Gastroesophageal sphincter (tissue), 4 donors: ENCODE data around the gene OR2V1. TPM values are rescaled to one million over a fixed set of nuclear protein-coding genes. Genes with fewer than 3 reads are reported as not detected.
"Not testable (repeated sequence)": the region's sequence is repeated elsewhere in the genome, so short reads cannot be mapped to it uniquely, and the experiment has no call there.

Experiments used
- ATAC-seq: fragments of 150-250 bp; one replicate; pipeline ENCODE4 v1.9.1; 2016; ENCODE audit warnings: mild to moderate bottlenecking, moderate library complexity
- H3K27ac ChIP-seq, 4 donors: fragments of 200-600 bp; sonication (generic) in 3 of 4; 1 replicate in 3 of 4; 2 replicates in 1 of 4; pipeline ENCODE4 v1.5.1; 2016 to 2019
- H3K27me3 ChIP-seq: fragments of 200-600 bp; sonication (generic); one replicate; pipeline ENCODE4 v1.5.1; 2019
- H3K36me3 ChIP-seq, 2 donors: fragments of 200-600 bp; sonication (generic); one replicate each; pipeline ENCODE4 v1.5.1; 2019; ENCODE audit warnings: control low read depth in 1 of 2
- H3K4me1 ChIP-seq, 3 donors: fragments of 200-600 bp; sonication (generic); 1 replicate in 2 of 3; 2 replicates in 1 of 3; pipeline ENCODE4 v1.5.1; 2016 to 2019; ENCODE audit warnings: control low read depth in 2 of 3
- H3K4me3 ChIP-seq, 2 donors: fragments of 200-600 bp; sonication (generic); one replicate each; pipeline ENCODE4 v1.5.1; 2019; ENCODE audit warnings: mild to moderate bottlenecking in 1 of 2, moderate library complexity in 1 of 2
- H3K9me3 ChIP-seq, 3 donors: fragments of 200-600 bp; sonication (generic); one replicate each; pipeline ENCODE4 v1.5.1; 2017 to 2019; ENCODE audit warnings: control low read depth in 2 of 3
- EP300 ChIP-seq: sonication (generic); formaldehyde crosslinking; IDR thresholded peaks from one replicate; pipeline ENCODE4 v1.6.1; 2017; ENCODE audit warnings: antibody characterized with exemption, mild to moderate bottlenecking
- POLR2A ChIP-seq, 2 donors: fragments of 450-650 bp; IDR thresholded peaks; one replicate each; pipeline ENCODE4 v1.6.1; 2017; ENCODE audit warnings: antibody characterized with exemption in 2 of 2, mild to moderate bottlenecking in 2 of 2, moderate library complexity in 1 of 2
- POLR2AphosphoS5 ChIP-seq: sonication (generic); formaldehyde crosslinking; IDR thresholded peaks from one replicate; pipeline ENCODE4 v1.6.1; 2017; ENCODE audit warnings: antibody characterized with exemption
- WGBS, 2 donors: methylation state at CpG; one replicate each; pipeline ENCODE4 v1.1.5; 2018; ENCODE audit warnings: low coverage in 1 of 2; 5-methylcytosine and 5-hydroxymethylcytosine counted together
- total RNA-seq, 4 donors: library from RNA; depleted of rRNA; stranded (reverse); fragments of >200 nt; gene quantifications; one replicate each; pipeline ENCODE4 v1.1.0, GENCODE V29; 2016
- TF ChIP-seq, protein P1 (sequence below), 4 experiments: fragments of 200-600 bp in 2 of 4; fragments of 450-650 bp in 2 of 4; sonication (generic) in 1 of 4; IDR thresholded peaks; one replicate each; pipeline ENCODE4 v1.5.1; 2017 to 2019; ENCODE audit warnings: antibody characterized with exemption in 4 of 4, mild to moderate bottlenecking in 2 of 4, moderate library complexity in 2 of 4

Gene OR2V1
- total RNA-seq, 4 donors from 2014 or later = 0.12 TPM; not detected in 3

DNA sequence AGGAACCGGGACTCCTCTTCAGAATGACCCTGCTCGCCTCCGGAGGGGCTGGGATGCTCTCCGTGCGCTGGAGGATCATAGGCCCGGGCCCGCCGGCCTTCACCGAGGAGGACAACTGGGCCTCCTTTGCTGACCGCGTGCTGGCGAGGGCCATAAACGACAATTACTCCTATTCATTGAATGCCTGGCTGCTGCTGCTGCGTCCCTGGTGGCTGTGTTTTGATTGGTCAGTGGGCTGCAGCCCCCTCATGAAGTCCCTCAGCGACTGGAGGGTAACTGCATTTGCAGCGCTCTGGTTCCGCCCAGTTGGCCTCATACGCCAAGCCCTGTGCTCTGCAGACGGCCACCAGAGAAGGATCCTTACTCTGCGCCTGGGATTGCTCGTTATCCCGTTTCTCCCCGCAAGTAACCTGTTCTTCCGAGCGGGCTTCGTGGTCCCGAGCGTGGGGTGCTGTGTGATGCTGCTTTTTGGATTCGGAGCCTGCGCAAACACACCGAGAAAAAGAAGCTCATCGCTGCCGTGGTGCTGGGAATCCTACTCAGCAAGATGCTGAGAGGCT, 16.6 kb downstream of the OR2V1 start:
- TF ChIP-seq EP300 (no peak), POLR2AphosphoS5 (no peak), POLR2A (IDR thresholded peaks at IDR 0.05) (no peak)
- TF ChIP-seq, protein P1, sequence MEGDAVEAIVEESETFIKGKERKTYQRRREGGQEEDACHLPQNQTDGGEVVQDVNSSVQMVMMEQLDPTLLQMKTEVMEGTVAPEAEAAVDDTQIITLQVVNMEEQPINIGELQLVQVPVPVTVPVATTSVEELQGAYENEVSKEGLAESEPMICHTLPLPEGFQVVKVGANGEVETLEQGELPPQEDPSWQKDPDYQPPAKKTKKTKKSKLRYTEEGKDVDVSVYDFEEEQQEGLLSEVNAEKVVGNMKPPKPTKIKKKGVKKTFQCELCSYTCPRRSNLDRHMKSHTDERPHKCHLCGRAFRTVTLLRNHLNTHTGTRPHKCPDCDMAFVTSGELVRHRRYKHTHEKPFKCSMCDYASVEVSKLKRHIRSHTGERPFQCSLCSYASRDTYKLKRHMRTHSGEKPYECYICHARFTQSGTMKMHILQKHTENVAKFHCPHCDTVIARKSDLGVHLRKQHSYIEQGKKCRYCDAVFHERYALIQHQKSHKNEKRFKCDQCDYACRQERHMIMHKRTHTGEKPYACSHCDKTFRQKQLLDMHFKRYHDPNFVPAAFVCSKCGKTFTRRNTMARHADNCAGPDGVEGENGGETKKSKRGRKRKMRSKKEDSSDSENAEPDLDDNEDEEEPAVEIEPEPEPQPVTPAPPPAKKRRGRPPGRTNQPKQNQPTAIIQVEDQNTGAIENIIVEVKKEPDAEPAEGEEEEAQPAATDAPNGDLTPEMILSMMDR (IDR thresholded peaks at IDR 0.05) = no peak
- Histone ChIP-seq H3K36me3 (no peaks in the 10 kb centered on the region), H3K27me3 (peaks cover 97% of the 10 kb centered on the region), H3K9me3 (peaks cover 0 to 18% (median 0%) of the 10 kb centered on the region in 3 donors), H3K4me3 (no peak overlapping the region), H3K27ac (no peak overlapping the region), H3K4me1 (peaks cover 0 to 10% (median 0%) of the 10 kb centered on the region in 3 donors)
- no peak for ATAC-seq
- WGBS, 2 donors = 50 to 84% methylated on average over 4 to 11 of the region's 33 CpGs

DNA sequence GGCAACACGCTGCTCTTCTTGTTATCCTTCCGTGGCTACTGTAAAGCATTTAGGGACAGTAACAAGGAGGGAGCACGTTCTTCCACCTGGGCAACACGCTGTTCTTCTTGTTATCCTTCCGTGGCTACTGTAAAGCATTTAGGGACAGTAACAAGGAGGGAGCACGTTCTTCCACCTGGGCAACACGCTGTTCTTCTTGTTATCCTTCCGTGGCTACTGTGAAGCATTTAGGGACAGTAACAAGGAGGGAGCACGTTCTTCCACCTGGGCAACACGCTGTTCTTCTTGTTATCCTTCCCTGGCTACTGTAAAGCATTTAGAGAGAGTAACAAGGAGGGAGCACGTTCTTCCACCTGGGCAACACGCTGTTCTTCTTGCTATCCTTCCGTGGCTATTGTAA, 17.4 kb downstream of the OR2V1 start:
- WGBS, 2 donors = 89% methylated on average over 3 of the region's 13 CpGs; no CpG with 5 or more reads in 1 of the 2 donors
- H3K27ac ChIP-seq, H3K4me3 ChIP-seq, H3K36me3 ChIP-seq, ATAC-seq: not testable (repeated sequence)
- peaks cover 97% of the 10 kb centered on the region for H3K27me3 ChIP-seq
- peaks cover 0 to 10% (median 0%) of the 10 kb centered on the region in 3 donors for H3K4me1 ChIP-seq
- H3K9me3 ChIP-seq = peaks cover 0 to 18% (median 0%) of the 10 kb centered on the region in 3 donors

DNA sequence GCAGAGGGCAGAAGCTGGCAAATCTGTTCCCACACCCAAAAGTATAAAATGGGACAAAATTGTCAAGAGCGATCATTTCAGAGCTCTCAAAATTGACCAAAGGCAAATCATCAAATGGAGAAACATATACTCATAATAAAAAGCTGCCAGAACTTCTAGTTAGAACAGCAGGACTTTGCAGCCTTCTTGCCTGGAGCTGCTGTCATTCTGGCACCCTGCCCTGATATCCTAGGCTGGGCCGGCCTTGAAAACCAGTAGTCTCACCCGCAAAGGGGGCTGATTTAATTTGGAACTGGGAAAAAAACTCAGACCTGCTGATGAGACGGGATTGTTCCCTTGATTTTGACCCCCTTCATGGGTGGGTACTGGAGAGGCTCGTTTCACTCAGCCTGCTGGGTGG, 18.5 kb downstream of the OR2V1 start:
- 59 to 64% methylated on average over 2 to 3 of the region's 5 CpGs for WGBS, 2 donors
- no peak overlapping the region for H3K27ac ChIP-seq
- ATAC-seq = no peak
- TF ChIP-seq POLR2AphosphoS5 (no peak), POLR2A (IDR thresholded peaks at IDR 0.05) (no peak), EP300 (no peak)
- TF ChIP-seq, protein P1 (IDR thresholded peaks at IDR 0.05) = no peak
- peaks cover 0 to 10% (median 0%) of the 10 kb centered on the region in 3 donors for H3K4me1 ChIP-seq
- peaks cover 0 to 18% (median 0%) of the 10 kb centered on the region in 3 donors for H3K9me3 ChIP-seq
- H3K4me3 ChIP-seq = no peak overlapping the region
- H3K27me3 ChIP-seq = peaks cover 97% of the 10 kb centered on the region
- H3K36me3 ChIP-seq = no peaks in the 10 kb centered on the region

DNA sequence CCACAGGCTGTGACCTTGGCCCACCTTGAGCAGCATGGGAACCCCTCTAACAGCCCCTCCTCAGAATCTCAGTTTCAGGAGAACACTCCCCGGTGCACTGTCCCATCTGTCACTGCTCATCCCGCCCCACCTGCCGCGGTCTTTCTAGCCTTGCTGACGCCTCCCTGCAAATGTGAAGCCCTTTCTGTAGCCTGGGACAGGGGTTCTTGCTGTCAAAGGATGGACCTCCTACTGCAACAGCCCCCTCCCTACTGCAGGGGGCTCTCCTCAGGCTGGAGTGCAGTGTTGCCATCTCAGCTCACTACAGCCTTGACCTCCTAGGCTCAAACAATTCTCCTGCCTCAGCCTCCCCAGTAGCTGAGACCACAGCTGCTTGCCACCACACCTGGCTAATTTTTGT, 20.0 kb downstream of the OR2V1 start:
- 50 to 100% methylated on average over 1 of the region's 5 CpGs for WGBS, 2 donors
- peaks cover 95% of the 10 kb centered on the region for H3K27me3 ChIP-seq
- no peak for ATAC-seq
- no peak overlapping the region for H3K27ac ChIP-seq
- TF ChIP-seq POLR2A (IDR thresholded peaks at IDR 0.05) = no peak
- TF ChIP-seq EP300 = no peak
- TF ChIP-seq, protein P1 (IDR thresholded peaks at IDR 0.05) = no peak
- TF ChIP-seq POLR2AphosphoS5 = no peak
- H3K4me3 ChIP-seq = no peak overlapping the region
- H3K9me3 ChIP-seq = peaks cover 0 to 18% (median 0%) of the 10 kb centered on the region in 3 donors
- no peaks in the 10 kb centered on the region for H3K36me3 ChIP-seq
- H3K4me1 ChIP-seq = peaks cover 0 to 10% (median 0%) of the 10 kb centered on the region in 3 donors

DNA sequence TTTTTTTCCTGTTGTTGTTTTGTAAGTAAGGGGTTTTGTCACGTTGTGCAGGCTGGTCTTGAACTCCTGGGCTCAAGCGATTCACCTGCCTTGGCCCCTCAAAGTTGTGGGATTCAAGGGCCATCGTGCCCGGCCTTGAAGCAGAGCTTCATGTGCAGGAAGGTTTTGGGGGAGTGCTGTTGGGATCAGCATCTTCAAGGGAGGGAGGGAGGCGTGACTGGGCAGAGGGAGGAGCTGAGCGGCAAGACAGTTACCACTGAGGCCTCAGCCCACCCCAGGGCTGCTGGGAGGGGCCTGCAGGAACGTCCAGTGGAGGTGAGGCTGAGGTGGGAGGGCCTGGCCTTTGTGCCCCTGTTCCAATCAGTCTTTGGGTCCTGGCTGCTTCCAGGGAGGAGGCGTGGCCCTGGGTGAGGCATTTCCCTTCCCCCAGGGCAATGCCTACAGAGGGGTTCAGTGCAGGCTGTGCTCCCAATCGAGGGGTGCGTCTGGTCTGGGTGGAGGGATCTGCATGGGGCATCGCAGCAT, 21.4 kb downstream of the OR2V1 start:
- peaks cover 0 to 16% (median 0%) of the 10 kb centered on the region in 3 donors for H3K9me3 ChIP-seq
- no peak overlapping the region for H3K27ac ChIP-seq
- peaks cover 94% of the 10 kb centered on the region for H3K27me3 ChIP-seq
- 30 to 57% methylated on average over 2 to 4 of the region's 11 CpGs for WGBS, 2 donors
- no peaks in the 10 kb centered on the region for H3K36me3 ChIP-seq
- no peak for TF ChIP-seq POLR2A (IDR thresholded peaks at IDR 0.05)
- TF ChIP-seq EP300 = no peak
- TF ChIP-seq, protein P1 (IDR thresholded peaks at IDR 0.05) = no peak
- TF ChIP-seq POLR2AphosphoS5 = no peak
- H3K4me3 ChIP-seq = no peak overlapping the region
- ATAC-seq = no peak
- H3K4me1 ChIP-seq = peaks cover 0 to 1% (median 0%) of the 10 kb centered on the region in 3 donors
